ENCODE results near the gene TMEM272.

DNA sequence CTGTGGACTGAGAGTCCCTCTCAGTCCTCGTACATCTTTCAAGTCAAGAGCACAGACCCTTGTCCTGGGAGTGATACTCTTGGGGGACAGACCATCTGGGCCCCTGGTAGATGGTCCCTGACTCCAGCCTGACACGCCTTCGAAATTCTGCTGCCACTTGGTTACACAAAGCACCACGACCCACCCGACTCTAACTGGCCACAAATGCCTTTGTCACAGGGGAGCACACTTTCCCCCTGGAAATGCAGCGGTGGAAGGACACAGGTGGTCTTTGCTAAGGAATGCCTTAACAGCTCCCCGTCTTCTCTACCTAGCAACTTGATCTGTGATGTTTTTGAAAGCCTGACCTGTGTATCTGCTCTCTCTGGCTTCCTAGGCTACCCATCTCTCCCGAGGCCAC is 27.3 kb downstream of the TMEM272 start:
- TF ChIP-seq, protein P1, sequence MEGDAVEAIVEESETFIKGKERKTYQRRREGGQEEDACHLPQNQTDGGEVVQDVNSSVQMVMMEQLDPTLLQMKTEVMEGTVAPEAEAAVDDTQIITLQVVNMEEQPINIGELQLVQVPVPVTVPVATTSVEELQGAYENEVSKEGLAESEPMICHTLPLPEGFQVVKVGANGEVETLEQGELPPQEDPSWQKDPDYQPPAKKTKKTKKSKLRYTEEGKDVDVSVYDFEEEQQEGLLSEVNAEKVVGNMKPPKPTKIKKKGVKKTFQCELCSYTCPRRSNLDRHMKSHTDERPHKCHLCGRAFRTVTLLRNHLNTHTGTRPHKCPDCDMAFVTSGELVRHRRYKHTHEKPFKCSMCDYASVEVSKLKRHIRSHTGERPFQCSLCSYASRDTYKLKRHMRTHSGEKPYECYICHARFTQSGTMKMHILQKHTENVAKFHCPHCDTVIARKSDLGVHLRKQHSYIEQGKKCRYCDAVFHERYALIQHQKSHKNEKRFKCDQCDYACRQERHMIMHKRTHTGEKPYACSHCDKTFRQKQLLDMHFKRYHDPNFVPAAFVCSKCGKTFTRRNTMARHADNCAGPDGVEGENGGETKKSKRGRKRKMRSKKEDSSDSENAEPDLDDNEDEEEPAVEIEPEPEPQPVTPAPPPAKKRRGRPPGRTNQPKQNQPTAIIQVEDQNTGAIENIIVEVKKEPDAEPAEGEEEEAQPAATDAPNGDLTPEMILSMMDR (IDR thresholded peaks at IDR 0.05), result no peak
- TF ChIP-seq RAD21 (IDR thresholded peaks at IDR 0.05; ENCODE audit: low read length), result no peak
- TF ChIP-seq, protein P2, sequence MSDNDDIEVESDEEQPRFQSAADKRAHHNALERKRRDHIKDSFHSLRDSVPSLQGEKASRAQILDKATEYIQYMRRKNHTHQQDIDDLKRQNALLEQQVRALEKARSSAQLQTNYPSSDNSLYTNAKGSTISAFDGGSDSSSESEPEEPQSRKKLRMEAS (IDR thresholded peaks at IDR 0.05; ENCODE audit: low read depth), result no peak
- TF ChIP-seq, protein P3, sequence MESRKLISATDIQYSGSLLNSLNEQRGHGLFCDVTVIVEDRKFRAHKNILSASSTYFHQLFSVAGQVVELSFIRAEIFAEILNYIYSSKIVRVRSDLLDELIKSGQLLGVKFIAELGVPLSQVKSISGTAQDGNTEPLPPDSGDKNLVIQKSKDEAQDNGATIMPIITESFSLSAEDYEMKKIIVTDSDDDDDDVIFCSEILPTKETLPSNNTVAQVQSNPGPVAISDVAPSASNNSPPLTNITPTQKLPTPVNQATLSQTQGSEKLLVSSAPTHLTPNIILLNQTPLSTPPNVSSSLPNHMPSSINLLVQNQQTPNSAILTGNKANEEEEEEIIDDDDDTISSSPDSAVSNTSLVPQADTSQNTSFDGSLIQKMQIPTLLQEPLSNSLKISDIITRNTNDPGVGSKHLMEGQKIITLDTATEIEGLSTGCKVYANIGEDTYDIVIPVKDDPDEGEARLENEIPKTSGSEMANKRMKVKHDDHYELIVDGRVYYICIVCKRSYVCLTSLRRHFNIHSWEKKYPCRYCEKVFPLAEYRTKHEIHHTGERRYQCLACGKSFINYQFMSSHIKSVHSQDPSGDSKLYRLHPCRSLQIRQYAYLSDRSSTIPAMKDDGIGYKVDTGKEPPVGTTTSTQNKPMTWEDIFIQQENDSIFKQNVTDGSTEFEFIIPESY (IDR thresholded peaks at IDR 0.05; ENCODE audit: borderline replicate concordance, low read depth), result no peak
- no peak for TF ChIP-seq EZH2phosphoT487 (IDR thresholded peaks at IDR 0.05; ENCODE audit: borderline replicate concordance, low read depth)
- no peak for TF ChIP-seq GATA2 (CRISPR knock-in tag; IDR thresholded peaks at IDR 0.05)
- TF ChIP-seq YY1 (IDR thresholded peaks at IDR 0.05; ENCODE audit: low read depth), result no peak

Data from SK-N-SH (cell line).